Measurements from ENCODE around the gene PRKCH.

PRKCH gene

DNA sequence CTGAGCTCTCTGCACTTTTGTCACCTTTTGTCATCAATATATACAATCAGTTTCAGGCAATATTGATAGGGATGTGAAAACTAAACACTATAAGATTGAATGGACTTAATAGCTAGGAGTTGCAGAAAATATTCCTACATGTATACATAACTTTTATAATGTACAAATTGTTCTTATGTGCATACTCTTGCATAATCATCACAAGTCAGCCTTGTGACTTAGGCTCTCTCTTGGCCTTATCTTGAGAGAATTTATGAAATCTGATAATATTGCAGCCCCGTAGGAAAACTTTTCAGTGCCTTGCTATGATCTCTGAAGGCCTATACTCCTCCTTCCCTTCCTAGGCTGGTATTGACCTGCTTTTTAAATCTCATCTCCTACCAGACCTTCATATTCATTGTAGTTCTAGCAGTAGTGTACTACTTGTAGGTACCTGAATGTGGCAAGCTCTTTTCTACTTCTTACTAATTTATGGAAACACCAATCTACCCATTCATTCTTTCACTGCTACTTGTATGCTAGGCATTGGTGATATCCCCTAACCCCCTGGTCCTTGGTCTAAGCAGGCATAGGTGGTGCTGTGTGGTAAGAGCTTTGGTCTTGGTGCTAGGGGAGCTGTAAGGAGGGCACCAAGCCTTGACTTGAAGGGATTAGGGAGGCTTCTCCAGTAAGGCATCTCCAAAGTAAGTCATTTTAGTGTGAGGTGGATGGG is 100.0 kb downstream of the PRKCH start:
- TF ChIP-seq, protein P1, sequence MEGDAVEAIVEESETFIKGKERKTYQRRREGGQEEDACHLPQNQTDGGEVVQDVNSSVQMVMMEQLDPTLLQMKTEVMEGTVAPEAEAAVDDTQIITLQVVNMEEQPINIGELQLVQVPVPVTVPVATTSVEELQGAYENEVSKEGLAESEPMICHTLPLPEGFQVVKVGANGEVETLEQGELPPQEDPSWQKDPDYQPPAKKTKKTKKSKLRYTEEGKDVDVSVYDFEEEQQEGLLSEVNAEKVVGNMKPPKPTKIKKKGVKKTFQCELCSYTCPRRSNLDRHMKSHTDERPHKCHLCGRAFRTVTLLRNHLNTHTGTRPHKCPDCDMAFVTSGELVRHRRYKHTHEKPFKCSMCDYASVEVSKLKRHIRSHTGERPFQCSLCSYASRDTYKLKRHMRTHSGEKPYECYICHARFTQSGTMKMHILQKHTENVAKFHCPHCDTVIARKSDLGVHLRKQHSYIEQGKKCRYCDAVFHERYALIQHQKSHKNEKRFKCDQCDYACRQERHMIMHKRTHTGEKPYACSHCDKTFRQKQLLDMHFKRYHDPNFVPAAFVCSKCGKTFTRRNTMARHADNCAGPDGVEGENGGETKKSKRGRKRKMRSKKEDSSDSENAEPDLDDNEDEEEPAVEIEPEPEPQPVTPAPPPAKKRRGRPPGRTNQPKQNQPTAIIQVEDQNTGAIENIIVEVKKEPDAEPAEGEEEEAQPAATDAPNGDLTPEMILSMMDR (IDR thresholded peaks at IDR 0.05; ENCODE audit: low read depth, low read length, missing control alignments), result no peak
- H3K4me3 ChIP-seq (ENCODE audit: low read depth, low read length), result no peak overlapping the region
- no peak for DNase-seq (ENCODE audit: low read depth)
- in situ Hi-C loops (cut with HindIII; ENCODE audit: low sequenced_read_pairs), result no loop called here

- in situ Hi-C loops (cut with HindIII; ENCODE audit: low sequenced_read_pairs), result no loop called here
- TF ChIP-seq, protein P1 (IDR thresholded peaks at IDR 0.05; ENCODE audit: low read depth, low read length, missing control alignments), result no peak
- no peak for DNase-seq (ENCODE audit: low read depth)
- H3K4me3 ChIP-seq (ENCODE audit: low read depth, low read length), result no peak overlapping the region
Observed at GRCh38 chr14:61426048-61426447, 104.7 kb downstream of the PRKCH start.

DNA sequence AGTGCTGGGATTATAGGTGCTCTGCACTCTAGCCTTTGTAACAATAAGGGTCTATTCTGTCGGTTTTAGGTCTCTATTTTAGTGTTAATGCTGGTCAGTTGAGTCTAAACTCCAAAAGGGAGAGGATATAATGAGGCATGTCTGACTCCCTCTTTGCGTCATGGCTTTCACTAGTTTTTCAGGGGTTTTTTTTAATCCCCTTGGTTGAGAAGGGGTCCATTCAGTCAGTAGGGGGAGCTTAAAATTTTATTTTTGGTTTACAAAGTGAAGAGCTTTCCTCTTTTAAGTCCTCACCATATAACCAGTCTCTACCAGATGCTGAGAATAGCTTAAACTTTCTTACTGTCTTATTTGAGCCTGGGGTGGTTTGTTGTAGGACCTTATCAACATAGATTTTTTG is 106.9 kb downstream of the PRKCH start:
- no peak overlapping the region for H3K4me3 ChIP-seq (ENCODE audit: low read depth, low read length)
- in situ Hi-C loops (cut with HindIII; ENCODE audit: low sequenced_read_pairs), result no loop called here
- TF ChIP-seq, protein P1 (IDR thresholded peaks at IDR 0.05; ENCODE audit: low read depth, low read length, missing control alignments), result no peak
- no peak for DNase-seq (ENCODE audit: low read depth)

DNA sequence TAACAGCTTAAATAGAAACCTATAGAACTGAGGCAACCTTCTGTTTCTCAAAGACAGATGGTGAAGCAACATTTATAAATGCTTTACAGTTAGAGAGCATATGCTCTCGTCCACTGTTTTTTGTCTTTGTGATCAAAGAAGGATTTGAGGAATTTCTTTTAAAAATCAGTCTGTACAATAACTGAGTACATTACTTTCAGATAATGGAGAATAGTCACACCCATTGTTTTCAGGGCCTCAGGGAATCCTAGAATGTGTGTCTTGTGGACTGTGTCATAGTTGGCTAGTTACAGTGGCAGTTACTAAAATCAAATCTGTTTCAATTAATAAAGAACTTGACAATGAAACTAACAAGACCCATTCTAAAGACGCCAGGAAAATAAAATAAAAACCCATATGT is 107.9 kb downstream of the PRKCH start:
- in situ Hi-C loops (cut with HindIII; ENCODE audit: low sequenced_read_pairs), result no loop called here
- DNase-seq (ENCODE audit: low read depth), result no peak
- TF ChIP-seq, protein P1 (IDR thresholded peaks at IDR 0.05; ENCODE audit: low read depth, low read length, missing control alignments), result no peak
- no peak overlapping the region for H3K4me3 ChIP-seq (ENCODE audit: low read depth, low read length)

- TF ChIP-seq, protein P1 (IDR thresholded peaks at IDR 0.05; ENCODE audit: low read depth, low read length, missing control alignments), result no peak
- DNase-seq (ENCODE audit: low read depth), result no peak
- in situ Hi-C loops (cut with HindIII; ENCODE audit: low sequenced_read_pairs), result no loop called here
- no peak overlapping the region for H3K4me3 ChIP-seq (ENCODE audit: low read depth, low read length)
Observed at GRCh38 chr14:61430066-61430757, 108.8 kb downstream of the PRKCH start.

DNA sequence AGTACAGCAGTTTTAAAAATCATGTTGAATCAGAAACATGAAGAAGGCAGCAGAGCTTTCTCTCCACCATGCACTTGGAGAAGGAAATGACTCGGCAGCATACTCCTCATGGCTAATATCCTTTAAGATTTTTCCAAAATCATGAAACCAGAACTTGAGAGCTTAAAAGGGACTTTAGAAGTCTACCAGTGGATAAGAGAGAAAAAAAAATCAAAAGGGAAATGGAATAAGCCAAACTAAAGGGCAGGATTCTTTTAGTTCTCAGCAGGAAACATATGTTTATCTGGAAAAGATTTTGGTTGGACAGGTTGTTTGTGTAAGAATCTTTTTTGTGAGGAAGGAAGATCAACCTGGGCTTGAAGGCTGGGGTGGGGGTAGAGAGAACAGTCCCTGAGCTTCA is 111.8 kb downstream of the PRKCH start:
- in situ Hi-C loops (cut with HindIII; ENCODE audit: low sequenced_read_pairs), result no loop called here
- TF ChIP-seq, protein P1 (IDR thresholded peaks at IDR 0.05; ENCODE audit: low read depth, low read length, missing control alignments), result no peak
- no peak for DNase-seq (ENCODE audit: low read depth)
- H3K4me3 ChIP-seq (ENCODE audit: low read depth, low read length), result no peak overlapping the region

Data from astrocyte of the cerebellum (primary cell).